ENCODE results near the gene SIVA1.
"Not testable (repeated sequence)": the region's sequence is repeated elsewhere in the genome, so short reads cannot be mapped to it uniquely, and the experiment has no call there.

SIVA1 gene

GRCh38 chr14:104734991-104735779 is 17.8 kb upstream of the SIVA1 start:
- DNase-seq, result no peak

GRCh38 chr14:104735830-104736642 is 16.9 kb upstream of the SIVA1 start:
- no peak for DNase-seq

- no peak for DNase-seq
These were observed 14.4 kb upstream of the SIVA1 start for GRCh38 chr14:104738375-104739019.

- DNase-seq, result no peak
These were observed 13.9 kb upstream of the SIVA1 start for GRCh38 chr14:104739026-104739425.

- DNase-seq, result no peak
These were observed 13.1 kb upstream of the SIVA1 start for GRCh38 chr14:104739546-104740516.

- DNase-seq, result no peak
These were observed 11.7 kb upstream of the SIVA1 start for GRCh38 chr14:104741108-104741802.

GRCh38 chr14:104741803-104742251 is 11.1 kb upstream of the SIVA1 start:
- no peak for DNase-seq

- DNase-seq, result no peak
These were observed 10.1 kb upstream of the SIVA1 start for GRCh38 chr14:104742586-104743455.

- no peak for DNase-seq
These were observed 9.2 kb upstream of the SIVA1 start for GRCh38 chr14:104743461-104744380.

- no peak for DNase-seq
These were observed 8.5 kb upstream of the SIVA1 start for GRCh38 chr14:104744484-104744883.

- no peak for DNase-seq
These were observed 7.5 kb upstream of the SIVA1 start for GRCh38 chr14:104745431-104745830.

GRCh38 chr14:104746071-104746545 is 6.8 kb upstream of the SIVA1 start:
- DNase-seq, result no peak

GRCh38 chr14:104746934-104747481 is 5.9 kb upstream of the SIVA1 start:
- DNase-seq, result no peak

- no peak for DNase-seq
These were observed 5.1 kb upstream of the SIVA1 start for GRCh38 chr14:104747876-104748275.

- no peak for DNase-seq
These were observed 3.8 kb upstream of the SIVA1 start for GRCh38 chr14:104749111-104749649.

- no peak for DNase-seq
These were observed 2.7 kb upstream of the SIVA1 start for GRCh38 chr14:104750056-104750752.

- DNase-seq, result not testable (repeated sequence)
These were observed 2.2 kb upstream of the SIVA1 start for GRCh38 chr14:104750753-104751057.
